Measurements from ENCODE around the gene UBA3. TPM values are rescaled to one million over a fixed set of nuclear protein-coding genes. Genes with fewer than 3 reads are reported as not detected.

The UBA3 gene
- total and polyA plus RNA-seq, 10 of the 15 experiments (the other 5 are each of a cell fraction or from before 2014, with no cell fraction given), result 72.9 to 131 (median 102) TPM

GRCh38 chr3:69058180-69058946 is 21.8 kb downstream of the UBA3 start:
- Histone ChIP-seq H4K20me1 (ENCODE audit: control insufficient read depth, insufficient read depth) (no peaks in the 10 kb centered on the region), H3K27ac (ENCODE audit: control insufficient read depth, insufficient read depth) (peak overlapping the region; percentile 82), H3K4me2 (ENCODE audit: control insufficient read depth, insufficient read depth) (peak overlapping the region; percentile 66), H3K36me3 (ENCODE audit: control insufficient read depth in 2 of 2, insufficient read depth in 2 of 2, low read length in 1 of 2) (peaks cover 1 to 13% of the 10 kb centered on the region in 2 experiments; a peak in 2 of 4 replicates), H3K9me3 (replicated peaks; ENCODE audit: control insufficient read depth, insufficient read depth, low read length) (no peaks in the 10 kb centered on the region; the same call in 2 of the 3 replicates), H3K9ac (ENCODE audit: control insufficient read depth, insufficient read depth, low read length) (no peak overlapping the region; the same call in 1 of the 2 replicates), H3K4me1 (ENCODE audit: control insufficient read depth, insufficient read depth, low read length) (peaks cover 10% of the 10 kb centered on the region), H2AFZ (ENCODE audit: control insufficient read depth, low read depth, low read length) (peak overlapping the region; percentile 76), H3K4me3 (peak overlapping the region; percentile 31; the same call in 1 of the 2 replicates), H3K79me2 (ENCODE audit: control insufficient read depth, insufficient read depth, low read length) (no peaks in the 10 kb centered on the region; the same call in 1 of the 2 replicates), H3K27me3 (replicated peaks in 1 of 2; ENCODE audit: control insufficient read depth in 2 of 2, insufficient read depth in 2 of 2, low read length in 1 of 2) (no peaks in the 10 kb centered on the region)
- intact Hi-C loops (cut with micrococcal nuclease; ENCODE audit: unreplicated experiment) (no loop called here), in situ Hi-C loops (cut with MboI) (no loop called here)
- ChIA-PET POLR2A (interaction anchor here (0.7 to 2.1 kb wide), 7 partner anchors 10 to 31 kb away, joined by 3 to 7 read pairs (median 5); partner anchors contain the start of gene ARL6IP5), CTCF (interaction anchor here (1.0 to 2.2 kb wide), 5 partner anchors 16 to 33 kb away, joined by 3 to 4 read pairs (median 4); no protein-coding TSS in a partner anchor), SMC1A (ENCODE audit: uncharacterized antibody, unreplicated experiment) (interaction anchor here (0.7 to 4.0 kb wide), 11 partner anchors 9 to 145 kb away, joined by 3 to 27 read pairs (median 4); no protein-coding TSS in a partner anchor), RAD21 (ENCODE audit: unreplicated experiment) (interaction anchor here (1.9 kb wide), 1 partner anchor 26 kb away, joined by 5 read pairs; the partner anchor contains the start of gene ARL6IP5)
- FAIRE-seq (peak; percentile 27), ATAC-seq (peak; percentile 99), DNase-seq (ENCODE audit: low read depth, low spot score) (no peak)
- 3% methylated on average over 3 of the region's 3 CpGs for WGBS (ENCODE audit: insufficient coverage, insufficient replicate concordance, low lambda C conversion rate, missing lambda C conversion rate)
- no TSS peak for BruUV-seq (replicated peaks)
- TF ChIP-seq GATAD2B (conservative IDR thresholded peaks at IDR 0.05; ENCODE audit: low read depth) (no peak), RCOR1 (conservative IDR thresholded peaks at IDR 0.05; ENCODE audit: low read depth, low read length) (no peak), NR2C2 (IDR thresholded peaks at IDR 0.05; ENCODE audit: borderline replicate concordance, control insufficient read depth, insufficient read length, low read depth) (no peak), RUNX3 (IDR thresholded peaks at IDR 0.05; ENCODE audit: low read length) (peak; percentile 71), IRF4 (IDR thresholded peaks at IDR 0.05; ENCODE audit: low read depth, low read length) (0 out of 2 replicates have a peak, but pooled peaks have one; percentile 28), CHD1 (IDR thresholded peaks at IDR 0.05; ENCODE audit: low read depth, low read length) (no peak), SPI1 (IDR thresholded peaks at IDR 0.05; ENCODE audit: borderline replicate concordance, insufficient read depth, low read depth, low read length) (peak; percentile 95), DPF2 (IDR thresholded peaks at IDR 0.05) (0 out of 2 replicates have a peak, but pooled peaks have one; percentile 16), BCL3 (IDR thresholded peaks at IDR 0.05; ENCODE audit: borderline replicate concordance, insufficient read depth, low read depth, low read length, poor library complexity, severe bottlenecking) (no peak), KLF5 (IDR thresholded peaks at IDR 0.05; ENCODE audit: partially characterized antibody) (no peak), IKZF1 (conservative IDR thresholded peaks at IDR 0.05) (no peak), ATF3 (IDR thresholded peaks at IDR 0.05; ENCODE audit: borderline replicate concordance, extremely low read depth, low read depth, low read length) (no peak), CTCF (IDR thresholded peaks at IDR 0.05 in 2 of 3, conservative IDR thresholded peaks at IDR 0.05 in 1 of 3; ENCODE audit: control insufficient read depth in 2 of 3, extremely low read depth in 1 of 3, insufficient read depth in 1 of 3, low read depth in 3 of 3, low read length in 3 of 3) (no peak), BCL11A (IDR thresholded peaks at IDR 0.05; ENCODE audit: low read depth, low read length) (no peak)
